GM19240 (cell line): ENCODE data around the gene FHIT.

Source experiments
- DNase-seq: peaks from one replicate; pipeline ENCODE4 v3.0.0; 2011; ENCODE audit warnings: low spot score; ENCODE audit not compliant: insufficient read length

Gene FHIT

DNA sequence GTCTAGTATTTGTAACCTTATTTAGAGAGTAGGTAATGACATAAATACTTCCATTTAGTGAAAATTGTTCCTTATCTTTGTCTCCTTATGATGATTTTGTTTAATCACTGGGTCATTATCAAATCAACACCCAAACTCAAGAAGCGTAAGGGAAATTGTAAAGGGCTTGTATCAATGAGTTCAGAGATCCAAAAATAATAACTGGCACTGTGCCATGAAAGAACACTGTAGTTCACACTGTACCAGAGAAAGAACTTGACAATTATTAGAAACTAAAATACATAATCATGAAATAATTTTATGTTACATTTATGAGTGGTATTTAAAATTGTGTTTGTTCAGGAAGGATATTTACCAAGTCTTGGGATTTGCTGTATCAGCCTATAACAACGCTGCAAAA lies 895.4 kb downstream of the FHIT start:
- no peak for DNase-seq

- no peak for DNase-seq
These were observed 899.8 kb downstream of the FHIT start for GRCh38 chr3:60351481-60351880.

DNA sequence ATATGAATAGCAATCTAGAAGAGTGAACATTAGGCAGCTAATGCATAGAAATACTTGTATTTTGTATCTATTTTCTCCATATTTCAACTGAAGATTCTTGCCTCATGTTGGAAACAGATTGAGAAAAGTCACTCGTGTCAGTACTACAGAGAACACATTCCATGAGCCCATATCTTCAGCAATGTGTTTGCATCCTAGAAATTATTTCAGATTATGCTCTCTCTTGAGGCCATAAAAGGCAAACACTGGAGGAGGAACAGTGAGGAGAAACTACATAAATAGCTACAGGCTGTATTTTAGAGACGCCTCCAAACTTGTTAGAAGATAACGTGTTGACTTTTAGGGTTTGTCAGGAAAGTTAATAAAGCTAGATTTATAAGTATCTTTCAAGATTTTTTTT lies 906.9 kb downstream of the FHIT start:
- DNase-seq, result no peak

DNA sequence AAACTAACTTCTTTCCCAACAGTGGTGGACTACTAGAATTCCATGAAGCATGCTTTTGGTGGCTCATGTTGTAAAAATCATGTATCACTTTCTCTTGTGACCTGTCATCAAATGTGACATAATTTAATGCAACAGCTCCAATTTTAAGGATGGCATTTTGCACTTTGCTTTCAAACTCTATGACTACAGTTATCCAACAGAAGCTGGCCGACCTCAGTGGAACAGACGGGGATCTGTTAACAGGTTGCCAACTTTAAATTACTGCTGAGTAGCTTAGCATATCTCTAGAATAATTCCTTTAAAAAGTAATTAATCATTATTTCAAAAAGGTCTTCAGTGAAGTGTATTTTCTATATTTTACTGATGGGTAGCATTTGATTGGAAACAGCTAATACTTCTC lies 907.4 kb downstream of the FHIT start:
- DNase-seq, result no peak

DNA sequence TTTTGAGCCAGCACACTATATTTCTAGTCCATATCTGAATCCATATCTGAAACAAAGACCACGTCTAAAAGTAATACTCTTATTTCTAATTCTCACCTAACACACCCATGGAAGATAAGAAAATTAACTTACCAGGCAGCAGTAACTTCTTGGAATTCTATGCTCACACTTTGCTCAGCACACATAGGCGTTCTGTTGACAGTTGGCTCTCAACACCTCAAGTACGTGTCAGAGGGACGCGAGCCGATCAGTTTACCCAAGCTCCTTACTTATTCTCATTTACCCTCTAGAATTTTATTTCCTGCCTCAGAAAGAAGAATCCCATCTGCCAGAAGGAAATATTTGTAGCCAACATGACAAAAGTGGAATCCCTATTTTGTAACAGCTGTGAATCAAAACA lies 911.9 kb downstream of the FHIT start:
- no peak for DNase-seq

- no peak for DNase-seq
These were observed 913.8 kb downstream of the FHIT start for GRCh38 chr3:60337421-60337820.

- no peak for DNase-seq
These were observed 915.2 kb downstream of the FHIT start for GRCh38 chr3:60336061-60336460.

GRCh38 chr3:60333710-60334109 lies 917.5 kb downstream of the FHIT start:
- DNase-seq, result no peak

DNA sequence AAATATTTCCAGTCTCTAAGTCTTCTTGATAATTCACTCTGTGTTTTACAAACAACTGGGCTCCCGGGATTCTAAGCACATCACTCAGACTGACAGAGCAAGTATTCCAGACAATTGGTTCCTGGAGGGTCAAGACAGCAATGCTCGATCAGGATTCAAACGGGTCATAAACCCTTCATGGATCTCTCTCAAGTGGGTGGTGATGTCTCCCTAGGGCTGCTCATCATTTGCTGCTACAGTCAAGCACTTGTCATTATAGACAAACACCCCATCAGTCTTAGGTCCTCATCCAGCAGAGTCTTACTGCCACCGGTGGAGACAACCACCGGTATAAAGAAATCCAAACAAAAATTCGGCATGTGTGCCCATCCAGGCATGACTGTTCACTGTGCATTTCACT lies 921.1 kb downstream of the FHIT start:
- DNase-seq, result no peak

- DNase-seq, result no peak
These were observed 925.6 kb downstream of the FHIT start for GRCh38 chr3:60325610-60326170.

DNA sequence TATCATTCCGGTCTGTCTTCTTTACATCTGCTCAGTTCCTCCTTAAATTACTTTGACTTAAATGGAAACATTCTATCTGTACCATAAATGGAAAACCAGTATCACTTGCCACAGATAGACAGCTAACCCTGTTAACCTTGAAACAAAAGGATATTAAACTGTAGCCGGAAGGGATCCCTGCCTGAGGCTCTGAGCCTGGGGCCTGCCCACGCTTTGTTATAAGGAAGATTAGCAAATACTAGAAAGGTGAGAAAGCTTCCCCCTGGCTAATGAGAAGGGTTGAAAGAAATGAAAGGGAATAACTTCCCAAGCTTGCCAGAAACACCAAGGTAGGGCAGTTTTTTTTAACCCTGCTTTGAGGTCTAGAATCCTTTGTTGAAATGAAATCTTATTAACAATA lies 927.6 kb downstream of the FHIT start:
- DNase-seq, result no peak

- DNase-seq, result no peak
These were observed 928.1 kb downstream of the FHIT start for GRCh38 chr3:60323180-60323579.

DNA sequence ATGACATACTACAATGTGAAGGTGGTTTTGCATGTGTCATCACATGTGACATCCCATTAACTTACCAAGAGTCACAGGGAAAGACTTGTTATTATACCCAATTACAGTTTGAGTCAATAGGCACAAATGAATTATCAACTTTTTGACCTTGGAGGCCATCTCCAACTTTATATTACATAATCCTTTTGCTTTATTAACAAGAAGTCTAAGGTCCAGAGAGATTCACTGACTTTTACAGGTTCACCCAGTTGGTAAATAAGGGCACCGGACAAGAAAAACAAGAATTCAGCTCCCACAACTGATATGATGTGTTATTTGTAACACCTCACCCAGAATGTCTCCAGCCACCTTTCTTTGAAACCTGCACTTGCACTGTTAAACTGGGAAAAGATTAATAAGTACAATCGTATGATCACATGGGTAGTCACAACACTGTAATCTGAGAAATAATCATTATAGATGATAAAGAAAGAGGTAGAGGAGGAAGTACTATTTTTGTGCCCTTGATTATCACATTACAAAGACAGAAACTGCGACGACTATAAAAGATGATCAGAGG lies 928.9 kb downstream of the FHIT start:
- no peak for DNase-seq

GRCh38 chr3:60319179-60319858 lies 931.9 kb downstream of the FHIT start:
- no peak for DNase-seq

GRCh38 chr3:60316121-60316797 lies 935.0 kb downstream of the FHIT start:
- no peak for DNase-seq

- no peak for DNase-seq
These were observed 937.2 kb downstream of the FHIT start for GRCh38 chr3:60313951-60314461.

DNA sequence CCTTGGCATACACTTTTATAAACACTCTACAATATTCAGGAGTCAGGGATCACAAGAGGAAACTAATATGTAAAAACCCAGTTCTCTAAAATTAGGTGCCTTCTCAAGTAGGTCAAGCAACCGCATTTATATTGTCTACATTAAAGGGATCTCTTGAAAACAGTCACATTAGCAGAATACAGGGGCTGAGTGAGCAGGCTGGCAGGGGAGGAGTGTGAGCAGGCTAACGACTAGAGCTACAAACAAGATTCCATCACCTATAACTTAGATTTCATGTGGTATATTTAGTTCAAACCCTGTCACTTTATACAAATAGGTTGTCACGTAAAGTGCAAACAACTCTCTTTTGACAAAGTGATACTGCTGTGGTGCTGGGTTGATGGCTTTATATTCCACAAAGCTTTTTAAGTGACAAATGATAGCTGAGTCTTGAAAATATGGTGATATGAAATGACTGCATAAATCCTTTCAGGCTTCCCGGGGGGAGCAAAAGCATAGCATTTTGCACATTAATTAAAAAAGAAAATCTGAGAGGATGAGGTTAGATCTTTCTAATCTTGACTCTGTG lies 937.9 kb downstream of the FHIT start:
- no peak for DNase-seq

GRCh38 chr3:60309539-60310268 lies 941.5 kb downstream of the FHIT start:
- DNase-seq, result no peak

DNA sequence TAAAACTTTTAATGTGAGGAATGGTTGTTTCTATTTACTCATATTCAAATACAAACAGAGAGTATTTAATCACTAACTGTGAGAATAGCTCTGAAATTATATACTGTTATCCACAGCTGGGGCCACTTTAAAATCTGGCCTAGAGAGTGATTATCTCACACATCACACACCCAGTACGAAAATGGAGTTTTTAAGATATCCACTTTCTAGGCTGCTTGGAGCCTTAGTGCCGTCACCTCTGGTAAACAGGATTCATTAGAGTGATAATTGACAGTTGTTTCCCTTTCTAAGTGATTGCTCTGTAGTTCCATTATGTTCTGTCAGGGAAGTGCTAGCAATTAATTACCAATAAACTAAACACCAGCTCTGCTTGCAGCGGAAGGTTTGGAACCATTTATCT lies 942.4 kb downstream of the FHIT start:
- DNase-seq, result no peak

- DNase-seq, result no peak
These were observed 943.6 kb downstream of the FHIT start for GRCh38 chr3:60307562-60308199.

DNA sequence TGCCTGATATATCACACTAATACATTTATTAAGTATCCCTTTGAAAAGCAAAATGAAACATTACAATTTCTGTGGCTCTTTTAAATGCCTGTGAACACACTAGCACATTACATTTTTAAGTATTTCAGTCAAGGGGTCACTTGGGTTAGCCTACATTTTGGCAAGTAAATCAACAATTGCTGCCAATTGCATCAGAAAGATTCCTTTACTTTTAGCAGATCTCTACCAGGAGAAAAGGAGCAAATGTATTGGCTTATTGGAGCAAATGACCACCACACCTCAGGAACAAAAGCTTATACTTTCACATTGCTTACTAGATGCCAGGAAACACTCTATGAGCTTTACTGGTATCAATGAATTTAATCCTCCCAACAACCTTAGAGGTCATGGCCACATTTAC lies 947.1 kb downstream of the FHIT start:
- no peak for DNase-seq
